BJ (cell line): ENCODE measurements around the gene CST4. TPM values are rescaled to one million over a fixed set of nuclear protein-coding genes. Genes with fewer than 3 reads are reported as not detected.

Source experiments
- CTCF ChIA-PET: fragments of 350-600 bp; formaldehyde crosslinking; extraction: SDS; loops from one replicate; lab custom pipeline; 2021; ENCODE audit warnings: antibody characterized with exemption, inconsistent platforms; lab: Yijun Ruan, JAX
- POLR2A ChIA-PET: fragments of 300-600 bp; sonication (Branson Sonifier 250); formaldehyde crosslinking; extraction: SDS; loops from one replicate; lab custom pipeline; 2021; ENCODE audit warnings: antibody characterized with exemption; lab: Charles Lee
- DNase-seq: peaks from one replicate; pipeline ENCODE4 v3.0.0-alpha.2; 2011; ENCODE audit warnings: low read depth
- H3K27me3 ChIP-seq: 2 replicates; pipeline ENCODE4 v1.6.0; 2011; ENCODE audit warnings: low read length; ENCODE audit not compliant: control insufficient read depth, insufficient read depth
- H3K36me3 ChIP-seq: 2 replicates; pipeline ENCODE4 v1.5.1; 2011; ENCODE audit warnings: low read length; ENCODE audit not compliant: control insufficient read depth, insufficient read depth
- H3K4me3 ChIP-seq: 2 replicates; pipeline ENCODE4 v1.5.1; 2011; ENCODE audit warnings: low read depth, mild to moderate bottlenecking, control low read depth, low read length
- polyA plus RNA-seq: library from polyadenylated mRNA; depleted of rRNA; stranded (reverse); fragments of >200 nt; gene quantifications from 2 replicates; pipeline ENCODE4 v1.2.3, GENCODE V29; 2011
- TF ChIP-seq, protein P1 (sequence below): IDR thresholded peaks from 2 replicates; pipeline ENCODE4 v1.5.1; 2011; ENCODE audit warnings: low read depth, mild to moderate bottlenecking, control low read depth, inconsistent platforms, low read length, moderate library complexity; ENCODE audit not compliant: insufficient read depth

Gene CST4
- polyA plus RNA-seq, 1 experiment: not detected

GRCh38 chr20:23683807-23684206 is 5.0 kb downstream of the CST4 start:
- Histone ChIP-seq H3K4me3 (no peak overlapping the region), H3K36me3 (no peaks in the 10 kb centered on the region), H3K27me3 (no peaks in the 10 kb centered on the region)
- DNase-seq: no peak
- POLR2A ChIA-PET: no interaction called here
- CTCF ChIA-PET: interaction anchor here (0.6 to 1.3 kb wide), 2 partner anchors 15 to 221 kb away, joined by 3 to 5 read pairs; no protein-coding TSS in a partner anchor
- TF ChIP-seq, protein P1, sequence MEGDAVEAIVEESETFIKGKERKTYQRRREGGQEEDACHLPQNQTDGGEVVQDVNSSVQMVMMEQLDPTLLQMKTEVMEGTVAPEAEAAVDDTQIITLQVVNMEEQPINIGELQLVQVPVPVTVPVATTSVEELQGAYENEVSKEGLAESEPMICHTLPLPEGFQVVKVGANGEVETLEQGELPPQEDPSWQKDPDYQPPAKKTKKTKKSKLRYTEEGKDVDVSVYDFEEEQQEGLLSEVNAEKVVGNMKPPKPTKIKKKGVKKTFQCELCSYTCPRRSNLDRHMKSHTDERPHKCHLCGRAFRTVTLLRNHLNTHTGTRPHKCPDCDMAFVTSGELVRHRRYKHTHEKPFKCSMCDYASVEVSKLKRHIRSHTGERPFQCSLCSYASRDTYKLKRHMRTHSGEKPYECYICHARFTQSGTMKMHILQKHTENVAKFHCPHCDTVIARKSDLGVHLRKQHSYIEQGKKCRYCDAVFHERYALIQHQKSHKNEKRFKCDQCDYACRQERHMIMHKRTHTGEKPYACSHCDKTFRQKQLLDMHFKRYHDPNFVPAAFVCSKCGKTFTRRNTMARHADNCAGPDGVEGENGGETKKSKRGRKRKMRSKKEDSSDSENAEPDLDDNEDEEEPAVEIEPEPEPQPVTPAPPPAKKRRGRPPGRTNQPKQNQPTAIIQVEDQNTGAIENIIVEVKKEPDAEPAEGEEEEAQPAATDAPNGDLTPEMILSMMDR: no peak

- Histone ChIP-seq H3K27me3 (no peaks in the 10 kb centered on the region), H3K36me3 (no peaks in the 10 kb centered on the region), H3K4me3 (no peak overlapping the region)
- DNase-seq: no peak
- ChIA-PET CTCF (interaction anchor here (1.5 kb wide), 1 partner anchor 15 kb away, joined by 7 read pairs; no protein-coding TSS in a partner anchor), POLR2A (no interaction called here)
- TF ChIP-seq, protein P1: no peak
Measured at GRCh38 chr20:23683281-23683680, 5.6 kb downstream of the CST4 start.

DNA sequence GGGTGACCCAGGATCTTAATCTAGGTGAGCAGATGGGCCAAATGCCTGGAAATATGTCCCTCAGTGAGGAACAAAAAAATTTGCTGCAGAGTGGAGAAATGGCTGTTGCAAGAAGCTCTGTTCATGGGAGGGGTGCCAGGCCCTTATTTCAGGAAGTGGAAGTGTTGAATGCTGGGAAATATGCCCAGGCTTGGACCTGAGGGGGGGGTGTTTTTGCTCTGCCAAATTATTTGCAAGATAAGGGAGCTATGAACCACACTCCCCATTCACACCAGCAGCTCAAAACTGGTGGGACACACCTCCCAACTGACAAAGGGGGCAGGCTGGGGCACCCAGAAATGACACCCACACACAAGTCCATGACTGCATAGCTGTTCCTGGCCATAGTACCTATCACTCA is 8.7 kb downstream of the CST4 start:
- ChIA-PET CTCF (interaction anchor here (2.3 kb wide), 1 partner anchor 12 kb away, joined by 10 read pairs; no protein-coding TSS in a partner anchor), POLR2A (no interaction called here)
- Histone ChIP-seq H3K4me3 (no peak overlapping the region), H3K36me3 (no peaks in the 10 kb centered on the region), H3K27me3 (no peaks in the 10 kb centered on the region)
- DNase-seq: no peak
- TF ChIP-seq, protein P1: no peak

DNA sequence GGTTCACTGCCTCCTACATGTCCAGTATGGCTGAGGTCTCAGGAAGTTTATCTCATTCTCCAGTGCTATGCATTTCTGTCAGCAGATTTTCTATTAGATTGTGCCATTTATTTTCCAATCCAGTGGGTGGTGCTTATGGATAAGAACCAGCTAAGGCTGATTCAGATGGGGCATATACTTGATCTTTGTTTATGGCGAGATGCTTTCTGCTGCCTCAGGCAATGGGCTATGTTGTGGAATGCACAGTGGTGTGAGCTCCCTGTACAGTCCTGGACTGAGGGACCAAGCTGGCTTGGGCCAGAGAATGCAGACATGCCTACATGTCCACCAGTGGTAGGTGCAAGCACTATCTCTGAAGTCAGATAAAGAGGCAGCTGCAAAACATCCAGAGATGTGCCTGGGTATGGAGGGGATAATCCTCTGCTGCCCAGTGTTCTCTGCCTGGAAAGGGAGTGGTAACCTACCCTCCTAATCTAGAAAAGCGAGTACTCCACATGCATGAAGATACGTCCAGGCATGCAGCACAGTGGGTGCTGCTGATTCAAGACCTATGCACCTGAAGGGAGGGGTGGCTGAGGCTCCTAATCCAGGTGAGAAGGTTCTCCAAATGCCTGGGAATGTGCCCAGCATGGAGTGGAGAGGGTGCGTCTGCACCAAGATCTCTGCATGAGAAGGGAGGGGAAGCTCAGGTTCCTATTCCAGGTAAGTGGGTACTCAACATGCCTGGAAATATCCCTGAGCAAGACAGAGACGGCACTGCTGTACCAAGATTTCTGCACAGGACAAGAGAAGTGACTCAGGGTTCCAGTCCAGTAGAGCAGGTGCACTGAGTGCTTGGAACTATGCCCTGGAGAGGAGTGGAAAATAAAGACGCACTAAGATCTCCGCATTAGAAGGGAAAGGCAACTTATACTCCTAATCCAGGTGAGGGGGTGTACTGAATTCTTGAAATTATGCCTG is 9.4 kb downstream of the CST4 start:
- no peak overlapping the region for H3K4me3 ChIP-seq
- no peak for DNase-seq
- POLR2A ChIA-PET: no interaction called here
- TF ChIP-seq, protein P1: no peak
- H3K36me3 ChIP-seq: no peaks in the 10 kb centered on the region
- no peaks in the 10 kb centered on the region for H3K27me3 ChIP-seq
- CTCF ChIA-PET: interaction anchor here (2.3 kb wide), 1 partner anchor 11 kb away, joined by 10 read pairs; no protein-coding TSS in a partner anchor

- Histone ChIP-seq H3K4me3 (no peak overlapping the region), H3K36me3 (no peaks in the 10 kb centered on the region), H3K27me3 (no peaks in the 10 kb centered on the region; the same call in 1 of the 2 replicates)
- TF ChIP-seq, protein P1: no peak
- ChIA-PET POLR2A (no interaction called here), CTCF (no interaction called here)
- no peak for DNase-seq
Measured at GRCh38 chr20:23673209-23673608, 15.6 kb downstream of the CST4 start.
